Panc1 (cell line): Measurements from ENCODE around the gene PSRC1. TPM values are rescaled to one million over a fixed set of nuclear protein-coding genes. Genes with fewer than 3 reads are reported as not detected.

ENCODE experiments used
- ATAC-seq: fragments of 200-7000 bp; cut with Tn5 transposase; 2 replicates; pipeline ENCODE4 v1.9.1; 2020; ENCODE audit warnings: mild to moderate bottlenecking, moderate library complexity
- BruUV-seq: library from RNA; stranded (reverse); fragments of 400-500 nt; replicated peaks from 2 replicates; lab custom pipeline; 2021; lab: Mats Ljungman, UMichigan
- CTCF ChIA-PET: fragments of 300-600 bp; sonication (Branson Sonifier 250); formaldehyde crosslinking; loops from one replicate; lab custom pipeline; 2022; ENCODE audit warnings: antibody characterized with exemption; lab: Charles Lee
- POLR2A ChIA-PET: fragments of 300-600 bp; sonication (Branson Sonifier 250); formaldehyde crosslinking; loops from one replicate; lab custom pipeline; 2022; ENCODE audit warnings: antibody characterized with exemption; lab: Charles Lee
- DNase-seq: peaks from one replicate; pipeline ENCODE4 v3.0.0-alpha.2; 2010; ENCODE audit warnings: low read depth, low spot score
- H3K27ac ChIP-seq: 2 replicates; pipeline ENCODE4 v1.5.1; 2011; ENCODE audit warnings: mild to moderate bottlenecking, low read length, inconsistent platforms
- H3K27me3 ChIP-seq: fragments of 200-500 bp; sonication (Bioruptor generic); 2 replicates; pipeline ENCODE4 v1.6.0; 2014; ENCODE audit warnings: low read length, inconsistent platforms; ENCODE audit not compliant: control insufficient read depth, insufficient read depth
- H3K36me3 ChIP-seq: fragments of 200-500 bp; sonication (Bioruptor generic); 2 replicates; pipeline ENCODE4 v1.5.1; 2014; ENCODE audit warnings: inconsistent platforms, mild to moderate bottlenecking, low read length, moderate library complexity; ENCODE audit not compliant: control insufficient read depth, insufficient read depth
- H3K4me1 ChIP-seq: 2 replicates; pipeline ENCODE4 v1.5.1; 2011; ENCODE audit warnings: inconsistent platforms, mild to moderate bottlenecking, low read length, moderate library complexity; ENCODE audit not compliant: control insufficient read depth, insufficient read depth
- H3K4me3 ChIP-seq, 2 experiments: 2 replicates each; pipeline ENCODE4 v1.5.1; 2011 to 2012; ENCODE audit warnings: low read depth in 2 of 2, low read length in 2 of 2, mild to moderate bottlenecking in 2 of 2, inconsistent platforms in 1 of 2, moderate library complexity in 1 of 2
- H3K9me3 ChIP-seq: fragments of 200-500 bp; sonication (Bioruptor generic); 2 replicates; pipeline ENCODE4 v1.5.1; 2014; ENCODE audit warnings: low read depth, mild to moderate bottlenecking, inconsistent platforms, low read length, moderate library complexity; ENCODE audit not compliant: control insufficient read depth, insufficient read depth
- POLR2AphosphoS5 ChIP-seq: IDR thresholded peaks from 2 replicates; pipeline ENCODE4 v1.6.1; 2012; ENCODE audit warnings: mild to moderate bottlenecking, low read depth, low read length, moderate library complexity
- SIN3A ChIP-seq: IDR thresholded peaks from 2 replicates; pipeline ENCODE4 v1.6.1; 2012; ENCODE audit warnings: low read depth, mild to moderate bottlenecking, low read length, moderate library complexity, borderline replicate concordance; ENCODE audit not compliant: insufficient read depth
- TCF7L2 ChIP-seq: IDR thresholded peaks from 2 replicates; pipeline ENCODE4 v1.6.1; 2011; ENCODE audit warnings: mild to moderate bottlenecking, low read depth, low read length, inconsistent platforms
- in situ Hi-C: cut with HindIII; loops from 2 replicates; pipeline ENCODE4 v1.10.0; 2016; ENCODE audit warnings: low sequenced_read_pairs, low pct_unique_long_range_greater_than_20kb
- intact Hi-C: fragments of 100-400 bp; cut with micrococcal nuclease; formaldehyde crosslinking; loops from one replicate; pipeline ENCODE4 v1.10.0; 2022; ENCODE audit not compliant: unreplicated experiment
- total RNA-seq: library from RNA; stranded (reverse); gene quantifications from one replicate; pipeline ENCODE4 v1.2.1, GENCODE V29; 2021; ENCODE audit not compliant: unreplicated experiment
- TF ChIP-seq, protein P1 (sequence below): fragments of 450-650 bp; IDR thresholded peaks from 2 replicates; pipeline ENCODE4 v1.5.1; 2017; ENCODE audit warnings: mild to moderate bottlenecking
- TF ChIP-seq, protein P2 (sequence below), 2 experiments: IDR thresholded peaks; 2 replicates each; pipeline ENCODE4 v1.6.1; 2011 to 2012; ENCODE audit warnings: low read depth in 2 of 2, control low read depth in 1 of 2, low read length in 1 of 2, mild to moderate bottlenecking in 1 of 2, moderate library complexity in 1 of 2; ENCODE audit not compliant: insufficient read depth in 1 of 2

Gene PSRC1
- total RNA-seq, 1 experiment from 2014 or later = 40.6 TPM

DNA sequence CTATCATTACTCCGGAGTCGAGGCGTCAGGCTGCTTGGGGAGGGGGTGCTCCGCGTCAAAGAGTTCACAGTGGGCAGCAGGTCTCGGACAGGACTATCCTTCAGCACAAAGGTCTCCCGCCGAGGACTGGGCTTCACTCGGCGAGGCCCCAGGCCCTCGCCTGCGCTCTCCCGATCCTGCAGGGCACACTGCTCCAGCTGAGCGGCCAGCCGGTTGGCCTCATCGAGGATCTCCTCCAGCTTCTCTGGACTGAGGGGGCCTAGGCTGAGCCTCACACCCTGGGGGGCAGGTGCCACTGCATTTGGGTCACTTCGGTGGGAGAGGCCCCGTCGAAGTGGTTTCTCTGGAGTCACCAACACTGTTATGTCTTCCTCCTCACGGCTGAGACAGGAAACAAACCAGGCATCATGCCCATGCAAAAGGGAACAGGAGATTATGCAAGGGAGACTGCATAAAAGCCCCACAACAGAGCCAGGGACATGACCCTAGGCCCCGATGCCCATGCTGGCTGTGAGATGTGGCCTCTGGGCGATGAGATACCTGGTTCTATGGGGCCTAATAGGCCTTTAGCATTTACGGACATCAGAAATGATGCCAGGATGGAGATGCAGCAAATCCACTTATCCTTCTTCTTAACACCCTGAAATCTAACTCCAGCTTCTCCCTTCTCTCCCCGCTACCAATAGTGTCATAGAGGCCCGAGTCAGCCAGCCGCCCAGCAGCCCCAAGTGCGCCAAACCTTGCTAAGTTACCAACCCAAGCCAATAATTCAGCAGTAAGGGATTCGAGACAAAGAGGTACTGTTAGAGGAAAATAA, 1.1 kb downstream of the PSRC1 start:
- ChIA-PET CTCF (interaction anchor here (1.6 kb wide), 1 partner anchor 43 kb away, joined by 5 read pairs; no protein-coding TSS in a partner anchor), POLR2A (no interaction called here)
- DNase-seq (no peak), ATAC-seq (no peak)
- no peaks in the 10 kb centered on the region for H3K27me3 ChIP-seq
- in situ Hi-C loops (no loop called here), intact Hi-C loops (no loop called here)
- TSS peak; percentile 82 for BruUV-seq
- TF ChIP-seq POLR2AphosphoS5 (no peak), SIN3A (no peak), TCF7L2 (no peak)
- TF ChIP-seq, protein P1, sequence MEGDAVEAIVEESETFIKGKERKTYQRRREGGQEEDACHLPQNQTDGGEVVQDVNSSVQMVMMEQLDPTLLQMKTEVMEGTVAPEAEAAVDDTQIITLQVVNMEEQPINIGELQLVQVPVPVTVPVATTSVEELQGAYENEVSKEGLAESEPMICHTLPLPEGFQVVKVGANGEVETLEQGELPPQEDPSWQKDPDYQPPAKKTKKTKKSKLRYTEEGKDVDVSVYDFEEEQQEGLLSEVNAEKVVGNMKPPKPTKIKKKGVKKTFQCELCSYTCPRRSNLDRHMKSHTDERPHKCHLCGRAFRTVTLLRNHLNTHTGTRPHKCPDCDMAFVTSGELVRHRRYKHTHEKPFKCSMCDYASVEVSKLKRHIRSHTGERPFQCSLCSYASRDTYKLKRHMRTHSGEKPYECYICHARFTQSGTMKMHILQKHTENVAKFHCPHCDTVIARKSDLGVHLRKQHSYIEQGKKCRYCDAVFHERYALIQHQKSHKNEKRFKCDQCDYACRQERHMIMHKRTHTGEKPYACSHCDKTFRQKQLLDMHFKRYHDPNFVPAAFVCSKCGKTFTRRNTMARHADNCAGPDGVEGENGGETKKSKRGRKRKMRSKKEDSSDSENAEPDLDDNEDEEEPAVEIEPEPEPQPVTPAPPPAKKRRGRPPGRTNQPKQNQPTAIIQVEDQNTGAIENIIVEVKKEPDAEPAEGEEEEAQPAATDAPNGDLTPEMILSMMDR = no peak
- TF ChIP-seq, protein P2, sequence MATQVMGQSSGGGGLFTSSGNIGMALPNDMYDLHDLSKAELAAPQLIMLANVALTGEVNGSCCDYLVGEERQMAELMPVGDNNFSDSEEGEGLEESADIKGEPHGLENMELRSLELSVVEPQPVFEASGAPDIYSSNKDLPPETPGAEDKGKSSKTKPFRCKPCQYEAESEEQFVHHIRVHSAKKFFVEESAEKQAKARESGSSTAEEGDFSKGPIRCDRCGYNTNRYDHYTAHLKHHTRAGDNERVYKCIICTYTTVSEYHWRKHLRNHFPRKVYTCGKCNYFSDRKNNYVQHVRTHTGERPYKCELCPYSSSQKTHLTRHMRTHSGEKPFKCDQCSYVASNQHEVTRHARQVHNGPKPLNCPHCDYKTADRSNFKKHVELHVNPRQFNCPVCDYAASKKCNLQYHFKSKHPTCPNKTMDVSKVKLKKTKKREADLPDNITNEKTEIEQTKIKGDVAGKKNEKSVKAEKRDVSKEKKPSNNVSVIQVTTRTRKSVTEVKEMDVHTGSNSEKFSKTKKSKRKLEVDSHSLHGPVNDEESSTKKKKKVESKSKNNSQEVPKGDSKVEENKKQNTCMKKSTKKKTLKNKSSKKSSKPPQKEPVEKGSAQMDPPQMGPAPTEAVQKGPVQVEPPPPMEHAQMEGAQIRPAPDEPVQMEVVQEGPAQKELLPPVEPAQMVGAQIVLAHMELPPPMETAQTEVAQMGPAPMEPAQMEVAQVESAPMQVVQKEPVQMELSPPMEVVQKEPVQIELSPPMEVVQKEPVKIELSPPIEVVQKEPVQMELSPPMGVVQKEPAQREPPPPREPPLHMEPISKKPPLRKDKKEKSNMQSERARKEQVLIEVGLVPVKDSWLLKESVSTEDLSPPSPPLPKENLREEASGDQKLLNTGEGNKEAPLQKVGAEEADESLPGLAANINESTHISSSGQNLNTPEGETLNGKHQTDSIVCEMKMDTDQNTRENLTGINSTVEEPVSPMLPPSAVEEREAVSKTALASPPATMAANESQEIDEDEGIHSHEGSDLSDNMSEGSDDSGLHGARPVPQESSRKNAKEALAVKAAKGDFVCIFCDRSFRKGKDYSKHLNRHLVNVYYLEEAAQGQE (IDR thresholded peaks at IDR 0.05; ENCODE audit: insufficient read depth in 1 of 2, low read depth in 2 of 2, low read length in 1 of 2) = no peak
- peak overlapping the region; percentile 98 for H3K27ac ChIP-seq
- no peaks in the 10 kb centered on the region for H3K9me3 ChIP-seq
- peaks cover 3% of the 10 kb centered on the region for H3K36me3 ChIP-seq
- H3K4me3 ChIP-seq = peak overlapping the region; percentile 73 to 77
- H3K4me1 ChIP-seq = peaks cover 14% of the 10 kb centered on the region

DNA sequence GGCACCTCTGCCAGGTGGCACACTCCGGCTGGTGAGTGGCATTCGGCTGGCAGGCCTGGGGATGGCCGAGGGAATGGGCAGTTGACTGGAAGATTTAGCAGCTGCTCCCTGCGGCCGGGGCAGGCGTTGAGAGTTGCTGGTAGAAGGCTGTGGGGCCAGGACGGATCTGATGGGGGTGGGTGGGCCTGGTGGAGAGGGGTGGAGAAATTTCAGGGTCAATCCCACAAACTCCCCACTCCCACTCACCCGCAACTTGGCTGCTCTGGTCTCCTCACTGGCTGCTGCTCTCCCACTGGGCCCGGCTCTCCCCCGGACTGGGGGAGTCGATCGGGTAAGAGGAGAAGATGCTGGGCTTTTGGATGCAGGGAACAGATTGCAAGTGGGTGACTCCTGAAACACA, 2.1 kb downstream of the PSRC1 start:
- no peak for ATAC-seq

More for the DNA sequence above, 2.1 kb downstream of the PSRC1 start:
- H3K27me3 ChIP-seq = no peaks in the 10 kb centered on the region
- H3K36me3 ChIP-seq = peaks cover 3% of the 10 kb centered on the region
- TF ChIP-seq POLR2AphosphoS5 (no peak), TCF7L2 (no peak), SIN3A (no peak)
- TF ChIP-seq, protein P2 (IDR thresholded peaks at IDR 0.05; ENCODE audit: insufficient read depth in 1 of 2, low read depth in 2 of 2, low read length in 1 of 2) = no peak
- TF ChIP-seq, protein P1 = no peak
- DNase-seq = no peak
- H3K4me1 ChIP-seq = peaks cover 16% of the 10 kb centered on the region
- H3K4me3 ChIP-seq = no peak overlapping the region
- no TSS peak for BruUV-seq
- intact Hi-C loops = no loop called here
- no peak overlapping the region for H3K27ac ChIP-seq
- ChIA-PET CTCF (no interaction called here), POLR2A (no interaction called here)
- H3K9me3 ChIP-seq = no peaks in the 10 kb centered on the region
- in situ Hi-C loops = no loop called here
